Lower lobe of right lung (tissue), 2 donors: ENCODE measurements around the gene TACC2. TPM values are rescaled to one million over a fixed set of nuclear protein-coding genes. Genes with fewer than 3 reads are reported as not detected.

ENCODE experiments used
- ATAC-seq, 2 donors: fragments of 200-7000 bp; cut with Tn5 transposase; one replicate each; pipeline ENCODE4 v1.9.1; 2020 to 2022; ENCODE audit warnings: mild to moderate bottlenecking in 2 of 2, moderate library complexity in 2 of 2
- DNase-seq: peaks from one replicate; pipeline ENCODE4 v3.0.0-alpha.2; 2020
- H3K27ac ChIP-seq: fragments of 200-600 bp; one replicate; pipeline ENCODE4 v1.8.0; 2022
- H3K27me3 ChIP-seq: fragments of 200-600 bp; one replicate; pipeline ENCODE4 v1.8.0; 2022; ENCODE audit warnings: low read depth
- H3K36me3 ChIP-seq: fragments of 200-600 bp; one replicate; pipeline ENCODE4 v1.8.0; 2022; ENCODE audit warnings: mild to moderate bottlenecking
- H3K4me1 ChIP-seq: fragments of 200-600 bp; one replicate; pipeline ENCODE4 v1.8.0; 2022
- H3K4me3 ChIP-seq: fragments of 200-600 bp; one replicate; pipeline ENCODE4 v1.8.0; 2022; ENCODE audit warnings: mild to moderate bottlenecking
- H3K9me3 ChIP-seq: fragments of 200-600 bp; one replicate; pipeline ENCODE4 v1.8.0; 2022
- intact Hi-C: fragments of 100-400 bp; cut with DNase I; formaldehyde crosslinking; loops from one replicate; pipeline ENCODE4 v1.11.0; 2022
- total RNA-seq: library from RNA; stranded (reverse); fragmentation: NEBNext Ultra II Directional; extraction: Animal tissue kit (Norgen Biotek cat#: 25700); gene quantifications from one replicate; pipeline ENCODE4 v1.2.1, GENCODE V29; 2021
- TF ChIP-seq, protein P1 (sequence below): fragments of 200-600 bp; IDR thresholded peaks from one replicate; pipeline ENCODE4 v1.8.0; 2022; ENCODE audit warnings: antibody characterized with exemption, mild to moderate bottlenecking
- donor health status: DM: no; HTN: yes; CAD: no; lungs with severe emphysema.

TACC2 gene
- total RNA-seq, 1 donor from 2014 or later, result 141 TPM

DNA sequence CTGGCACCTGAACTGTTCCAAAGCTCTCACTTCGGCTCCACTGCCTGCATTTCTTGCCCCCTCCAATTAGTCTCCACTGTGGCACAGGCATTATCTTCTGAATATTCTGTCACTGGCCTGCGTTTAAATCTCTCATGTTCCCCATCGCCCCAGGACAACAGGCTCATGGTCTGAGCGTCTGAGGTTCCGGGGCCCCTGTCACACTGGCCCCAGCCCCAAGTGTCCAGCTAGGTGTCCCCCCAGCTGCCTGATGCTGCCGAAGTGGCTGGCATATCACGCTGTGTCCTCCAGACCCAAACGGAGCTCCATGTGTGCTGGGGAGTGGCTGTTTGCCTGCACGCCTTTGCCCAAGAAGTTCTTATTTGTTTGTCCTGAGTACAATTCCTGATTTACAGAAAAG is 135.4 kb downstream of the TACC2 start:
- TF ChIP-seq, protein P1, sequence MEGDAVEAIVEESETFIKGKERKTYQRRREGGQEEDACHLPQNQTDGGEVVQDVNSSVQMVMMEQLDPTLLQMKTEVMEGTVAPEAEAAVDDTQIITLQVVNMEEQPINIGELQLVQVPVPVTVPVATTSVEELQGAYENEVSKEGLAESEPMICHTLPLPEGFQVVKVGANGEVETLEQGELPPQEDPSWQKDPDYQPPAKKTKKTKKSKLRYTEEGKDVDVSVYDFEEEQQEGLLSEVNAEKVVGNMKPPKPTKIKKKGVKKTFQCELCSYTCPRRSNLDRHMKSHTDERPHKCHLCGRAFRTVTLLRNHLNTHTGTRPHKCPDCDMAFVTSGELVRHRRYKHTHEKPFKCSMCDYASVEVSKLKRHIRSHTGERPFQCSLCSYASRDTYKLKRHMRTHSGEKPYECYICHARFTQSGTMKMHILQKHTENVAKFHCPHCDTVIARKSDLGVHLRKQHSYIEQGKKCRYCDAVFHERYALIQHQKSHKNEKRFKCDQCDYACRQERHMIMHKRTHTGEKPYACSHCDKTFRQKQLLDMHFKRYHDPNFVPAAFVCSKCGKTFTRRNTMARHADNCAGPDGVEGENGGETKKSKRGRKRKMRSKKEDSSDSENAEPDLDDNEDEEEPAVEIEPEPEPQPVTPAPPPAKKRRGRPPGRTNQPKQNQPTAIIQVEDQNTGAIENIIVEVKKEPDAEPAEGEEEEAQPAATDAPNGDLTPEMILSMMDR, result no peak
- no peak overlapping the region for H3K4me3 ChIP-seq
- DNase-seq, result no peak
- no peak for ATAC-seq
- no peak overlapping the region for H3K27ac ChIP-seq
- peaks cover 5% of the 10 kb centered on the region for H3K36me3 ChIP-seq
- H3K4me1 ChIP-seq, result peaks cover 47% of the 10 kb centered on the region
- intact Hi-C loops, result no loop called here
- H3K27me3 ChIP-seq, result no peaks in the 10 kb centered on the region
- H3K9me3 ChIP-seq, result no peaks in the 10 kb centered on the region

DNA sequence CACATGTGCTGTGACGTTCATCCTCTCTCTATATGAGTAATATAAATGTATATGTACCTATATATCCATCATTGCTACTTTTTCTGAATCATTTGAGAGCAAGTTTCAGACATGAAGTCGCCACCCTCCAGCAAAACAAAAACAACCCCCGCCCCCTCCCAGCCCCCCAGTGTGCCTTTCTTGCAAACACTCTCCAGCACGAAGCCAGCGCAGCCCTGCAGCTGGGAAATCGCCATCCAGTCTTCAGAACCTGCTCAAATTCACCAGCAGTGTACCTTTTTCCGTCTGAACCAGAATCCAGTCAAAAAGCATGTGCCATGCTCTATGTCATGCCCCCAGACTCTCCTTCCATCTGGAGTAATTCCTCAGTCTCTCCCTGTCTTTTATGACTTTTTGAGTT is 135.8 kb downstream of the TACC2 start:
- intact Hi-C loops, result no loop called here
- peaks cover 2% of the 10 kb centered on the region for H3K36me3 ChIP-seq
- TF ChIP-seq, protein P1, result no peak
- H3K9me3 ChIP-seq, result no peaks in the 10 kb centered on the region
- H3K4me1 ChIP-seq, result peaks cover 43% of the 10 kb centered on the region
- DNase-seq, result no peak
- no peak for ATAC-seq
- H3K27me3 ChIP-seq, result no peaks in the 10 kb centered on the region
- no peak overlapping the region for H3K4me3 ChIP-seq
- H3K27ac ChIP-seq, result no peak overlapping the region

DNA sequence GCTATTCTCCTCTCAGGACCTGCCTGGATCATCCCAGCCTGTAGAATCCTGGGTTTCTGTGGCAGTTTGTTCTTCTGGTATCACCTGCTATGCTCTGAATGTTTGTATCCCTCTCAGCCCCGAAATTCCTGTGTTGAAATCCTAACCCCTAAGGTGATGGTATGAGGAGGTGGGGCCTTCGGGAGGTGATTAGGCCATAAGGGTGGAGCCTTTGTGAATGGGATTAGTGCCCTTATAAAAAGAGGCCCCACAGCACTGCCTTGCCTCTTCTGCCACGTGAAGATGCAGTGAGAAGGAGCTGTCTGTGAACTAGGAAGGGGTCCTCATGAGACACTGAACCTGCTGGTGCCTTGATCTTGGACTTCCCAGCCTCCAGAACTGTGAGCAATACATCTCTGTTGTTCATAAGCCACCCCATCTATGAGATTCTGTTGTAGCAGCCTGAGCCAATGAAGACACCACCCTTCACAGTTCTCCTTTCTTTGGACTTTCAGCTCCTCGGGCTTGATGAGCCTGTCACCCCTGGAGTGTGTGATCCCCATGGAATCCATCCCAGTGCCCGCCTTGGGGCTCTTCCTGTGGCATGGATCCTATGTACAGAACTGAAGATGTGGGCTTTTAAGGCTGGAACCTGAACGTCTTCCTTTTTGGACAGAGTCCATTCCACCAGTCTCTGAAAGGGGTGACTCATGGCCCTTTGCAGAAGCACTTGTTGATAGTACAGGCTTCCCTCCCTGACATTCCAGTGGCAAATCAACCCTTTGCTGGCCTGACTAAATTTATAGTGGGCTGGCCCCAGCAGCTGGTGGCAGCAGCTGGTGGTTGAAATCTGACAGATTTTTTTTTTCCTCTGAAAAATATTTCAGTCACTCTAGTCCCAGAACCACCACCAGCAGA is 138.0 kb downstream of the TACC2 start:
- H3K4me1 ChIP-seq, result peaks cover 38% of the 10 kb centered on the region
- no peaks in the 10 kb centered on the region for H3K36me3 ChIP-seq
- TF ChIP-seq, protein P1, result no peak
- H3K27ac ChIP-seq, result peak overlapping the region; percentile 82
- ATAC-seq, result peak; percentile 85
- DNase-seq, result no peak
- intact Hi-C loops, result no loop called here
- H3K27me3 ChIP-seq, result no peaks in the 10 kb centered on the region
- no peaks in the 10 kb centered on the region for H3K9me3 ChIP-seq
- peak overlapping the region; percentile 48 for H3K4me3 ChIP-seq

DNA sequence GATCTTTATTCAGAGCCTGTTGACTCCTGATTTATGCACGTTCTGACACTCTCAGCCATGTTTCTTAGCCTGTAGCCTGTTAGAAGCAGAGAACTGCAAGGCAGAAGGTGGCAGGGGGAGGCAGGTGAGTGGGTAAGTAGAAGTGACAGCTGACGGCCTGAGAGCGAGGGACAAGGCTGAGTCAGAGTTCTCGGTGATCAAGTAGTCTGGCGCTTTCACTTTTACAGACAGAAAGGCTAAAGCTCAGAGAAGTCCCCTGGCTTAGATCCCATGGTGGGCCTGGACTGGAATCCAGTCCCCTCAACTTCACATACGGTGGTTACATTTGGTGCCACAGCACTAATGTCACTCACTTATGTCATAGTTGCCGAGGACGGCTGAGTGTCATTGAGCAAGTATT is 139.0 kb downstream of the TACC2 start:
- ATAC-seq (peak; percentile 62 to 83), DNase-seq (no peak)
- no peaks in the 10 kb centered on the region for H3K9me3 ChIP-seq
- H3K4me1 ChIP-seq, result peaks cover 31% of the 10 kb centered on the region
- TF ChIP-seq, protein P1, result no peak
- no peaks in the 10 kb centered on the region for H3K27me3 ChIP-seq
- peak overlapping the region; percentile 82 for H3K27ac ChIP-seq
- H3K4me3 ChIP-seq, result peak overlapping the region; percentile 48
- intact Hi-C loops, result no loop called here
- peaks cover 8% of the 10 kb centered on the region for H3K36me3 ChIP-seq

DNA sequence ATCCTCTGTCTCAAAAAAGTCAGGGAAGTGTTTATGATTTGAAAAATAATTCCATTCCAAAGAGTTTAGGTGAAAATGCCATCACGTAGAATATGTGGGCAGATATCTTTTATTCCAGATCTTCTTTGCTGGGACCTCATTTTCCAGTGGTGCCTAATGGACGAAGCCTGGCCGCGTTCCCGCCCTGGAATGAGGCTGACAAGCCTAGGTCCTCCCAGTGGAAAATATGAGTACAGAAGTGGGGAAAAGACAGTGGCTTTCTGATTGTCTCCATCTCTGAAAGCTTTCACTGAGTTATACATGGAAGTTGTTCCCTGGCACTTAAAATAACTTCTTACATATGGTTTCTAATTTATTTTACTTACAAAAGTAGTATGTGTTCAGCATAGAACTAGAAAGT is 139.4 kb downstream of the TACC2 start:
- ATAC-seq (peak in 1 of 2 donors; percentile 27), DNase-seq (no peak)
- H3K9me3 ChIP-seq, result no peaks in the 10 kb centered on the region
- TF ChIP-seq, protein P1, result no peak
- peak overlapping the region; percentile 48 for H3K4me3 ChIP-seq
- H3K4me1 ChIP-seq, result peaks cover 31% of the 10 kb centered on the region
- intact Hi-C loops, result no loop called here
- peak overlapping the region; percentile 82 for H3K27ac ChIP-seq
- H3K36me3 ChIP-seq, result peaks cover 11% of the 10 kb centered on the region
- no peaks in the 10 kb centered on the region for H3K27me3 ChIP-seq
